Endothelial cell of umbilical vein (primary cell): ENCODE data around the gene UBASH3A.

Source experiments
- CTCF ChIP-seq, 2 donors: IDR thresholded peaks; 1 replicate in 1 of 2; 2 replicates in 1 of 2; pipeline ENCODE4 v1.5.1; 2011; ENCODE audit warnings: low read length in 2 of 2, mild to moderate bottlenecking in 2 of 2, moderate library complexity in 2 of 2, control low read depth in 1 of 2, inconsistent platforms in 1 of 2, low read depth in 1 of 2; ENCODE audit not compliant: insufficient read depth in 1 of 2; ENCODE audit errors: extremely low read depth in 1 of 2
- FOS ChIP-seq: IDR thresholded peaks from 2 replicates; pipeline ENCODE4 v1.6.1; 2011; ENCODE audit warnings: mild to moderate bottlenecking, low read length, moderate library complexity, borderline replicate concordance; ENCODE audit not compliant: insufficient read depth
- MAX ChIP-seq: IDR thresholded peaks from 2 replicates; pipeline ENCODE4 v1.6.1; 2011; ENCODE audit not compliant: insufficient read depth, insufficient read length
- POLR2A ChIP-seq: IDR thresholded peaks from 2 replicates; pipeline ENCODE4 v1.6.1; 2012; ENCODE audit warnings: low read depth, mild to moderate bottlenecking, control low read depth, low read length
- POLR2AphosphoS5 ChIP-seq: IDR thresholded peaks from 2 replicates; pipeline ENCODE4 v1.6.1; 2012; ENCODE audit warnings: low read depth, mild to moderate bottlenecking, control low read depth, low read length, moderate library complexity; ENCODE audit not compliant: insufficient read depth

- TF ChIP-seq CTCF (IDR thresholded peaks at IDR 0.05; ENCODE audit: extremely low read depth in 1 of 2, insufficient read depth in 1 of 2, low read depth in 1 of 2, low read length in 2 of 2): no peak
- no peak for TF ChIP-seq POLR2A
- TF ChIP-seq MAX: no peak
- no peak for TF ChIP-seq POLR2AphosphoS5
- TF ChIP-seq FOS: no peak
Observed at GRCh38 chr21:42397746-42398394, 5.8 kb upstream of the UBASH3A start.
